K562 (cell line): Measurements from ENCODE around the gene EEF2K. TPM values are rescaled to one million over a fixed set of nuclear protein-coding genes. Genes with fewer than 3 reads are reported as not detected.

Experiments used
- ARNT ChIP-seq, 2 experiments: fragments of 450-650 bp; IDR thresholded peaks; 2 replicates each; pipeline ENCODE4 v1.6.1; 2016; ENCODE audit warnings: mild to moderate bottlenecking in 1 of 2
- BRF1 ChIP-seq: IDR thresholded peaks from 3 replicates; pipeline ENCODE4 v1.6.1; 2011; ENCODE audit warnings: borderline replicate concordance, mild to moderate bottlenecking; ENCODE audit not compliant: insufficient read length; ENCODE audit errors: extremely low read depth
- EGR1 ChIP-seq: fragments of 450-650 bp; conservative IDR thresholded peaks from 2 replicates; pipeline ENCODE4 v1.6.1; 2017; ENCODE audit warnings: mild to moderate bottlenecking
- FOXJ2 ChIP-seq: fragments of 200-800 bp; sonication (Bioruptor generic); IDR thresholded peaks from 2 replicates; pipeline ENCODE4 v1.6.1; 2016; ENCODE audit warnings: missing genetic modification characterization, missing compliant biosample characterization
- GTF2E2 ChIP-seq: fragments of 200-800 bp; sonication (Bioruptor generic); IDR thresholded peaks from 2 replicates; pipeline ENCODE4 v1.6.1; 2016; ENCODE audit warnings: missing genetic modification characterization, missing compliant biosample characterization
- HNRNPH1 ChIP-seq: fragments of 200-400 bp; formaldehyde crosslinking; optimal IDR thresholded peaks from 2 replicates; pipeline ENCODE3; 2017; ENCODE audit warnings: low read depth, mild to moderate bottlenecking, low read length, moderate library complexity
- POLR2A ChIP-seq: fragments of 450-650 bp; conservative IDR thresholded peaks from 2 replicates; pipeline ENCODE4 v1.6.1; 2016
- RBBP5 ChIP-seq: fragments of 200-600 bp; sonication (generic); IDR thresholded peaks from 2 replicates; pipeline ENCODE4 v1.6.1; 2012; ENCODE audit warnings: borderline replicate concordance, mild to moderate bottlenecking, low read length, control low read depth, inconsistent platforms; ENCODE audit not compliant: insufficient read depth, poor library complexity, severe bottlenecking
- ZNF324 ChIP-seq: fragments of 250-450 bp; sonication (Bioruptor Pico); IDR thresholded peaks from 2 replicates; pipeline ENCODE4 v1.4.0; 2020; ENCODE audit warnings: mild to moderate bottlenecking
- ZZZ3 ChIP-seq: fragments of 450-650 bp; IDR thresholded peaks from 2 replicates; pipeline ENCODE4 v1.6.1; 2016; ENCODE audit warnings: antibody characterized with exemption, mild to moderate bottlenecking, moderate library complexity
- polyA plus RNA-seq, 8 experiments: library from polyadenylated mRNA; depleted of rRNA in 4 of 8; stranded (reverse) in 5 of 8; unstranded in 3 of 8; fragments of >200 nt; fragmentation: Nextera tagmentation in 2 of 8; fragmentation: Illumina TruSeq in 1 of 8; extraction: Ambion mirVana in 2 of 8; extraction: Trizol in 1 of 8; gene quantifications; 2 replicates each; pipeline versions ENCODE4 v1.2.1 to v1.2.3, GENCODE V29; 2011 to 2014; ENCODE audit warnings: inconsistent platforms in 1 of 8, missing spikeins in 1 of 8
- total RNA-seq, 7 experiments: library from RNA; depleted of rRNA in 6 of 7; stranded (reverse); fragments of >200 nt in 6 of 7; fragmentation: Illumina TruSeq in 2 of 7; extraction: Trizol in 2 of 7; gene quantifications; 2 replicates each; pipeline versions ENCODE4 v1.2.1 to v1.2.3, GENCODE V29; 2011 to 2021; ENCODE audit warnings: low replicate concordance in 1 of 7
- TF ChIP-seq, protein P1 (sequence below): fragments of 250-450 bp; sonication (Bioruptor Pico); IDR thresholded peaks from 2 replicates; pipeline ENCODE4 v1.8.0; 2022; ENCODE audit warnings: moderate library complexity, mild to moderate bottlenecking, inconsistent platforms
- TF ChIP-seq, protein P2 (sequence below), 2 experiments: fragments of 450-650 bp; IDR thresholded peaks; 2 replicates each; pipeline ENCODE4 v1.6.1; 2018; ENCODE audit warnings: mild to moderate bottlenecking in 2 of 2, low read depth in 1 of 2; ENCODE audit not compliant: partially characterized antibody in 2 of 2
- TF ChIP-seq, protein P3 (sequence below): fragments of 250-450 bp; sonication (Bioruptor Pico); IDR thresholded peaks from 2 replicates; pipeline ENCODE4 v1.5.0; 2020; ENCODE audit warnings: mild to moderate bottlenecking

The EEF2K gene
- total and polyA plus RNA-seq, 9 of the 15 experiments (the other 6 are each of a cell fraction or from before 2014, with no cell fraction given), result 3.0 to 35.2 (median 12.2) TPM

DNA sequence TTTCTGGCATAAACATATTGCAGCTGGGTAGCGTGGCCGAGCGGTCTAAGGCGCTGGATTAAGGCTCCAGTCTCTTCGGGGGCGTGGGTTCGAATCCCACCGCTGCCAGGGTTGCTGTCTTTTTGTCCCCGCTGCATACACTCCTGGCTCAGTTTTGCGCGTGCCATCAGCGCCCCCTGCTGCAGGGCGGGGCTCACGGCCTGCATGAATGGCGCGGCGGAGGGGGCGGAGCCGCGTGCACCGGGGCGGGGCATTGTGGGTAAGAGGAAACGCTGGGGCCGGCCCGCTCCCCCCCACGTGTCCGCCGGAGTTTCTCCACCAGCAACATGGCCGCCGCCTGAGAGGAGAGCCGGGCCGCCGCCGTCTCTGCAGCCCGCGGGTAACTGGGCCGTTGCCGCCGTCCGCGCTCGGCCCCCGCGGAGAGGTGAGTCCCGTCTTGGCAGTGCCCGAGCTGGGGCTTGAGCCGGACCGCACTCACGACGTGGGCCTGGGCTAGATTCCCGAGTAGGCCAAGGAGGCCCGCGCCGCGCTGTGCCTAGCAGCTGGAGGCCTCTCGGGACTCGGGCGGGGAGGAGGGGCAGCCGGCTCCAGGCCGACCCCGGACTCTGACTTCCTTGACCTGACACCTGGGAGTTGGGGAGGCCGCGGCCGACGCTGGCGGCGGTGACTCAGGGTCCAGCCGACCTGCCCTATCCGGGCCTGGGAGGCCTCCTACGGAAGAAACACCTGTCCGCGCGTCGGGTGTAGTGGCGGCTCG is 91.2 kb downstream of the EEF2K start, which contains the start of gene POLR3E (continued):
- TF ChIP-seq, protein P1, sequence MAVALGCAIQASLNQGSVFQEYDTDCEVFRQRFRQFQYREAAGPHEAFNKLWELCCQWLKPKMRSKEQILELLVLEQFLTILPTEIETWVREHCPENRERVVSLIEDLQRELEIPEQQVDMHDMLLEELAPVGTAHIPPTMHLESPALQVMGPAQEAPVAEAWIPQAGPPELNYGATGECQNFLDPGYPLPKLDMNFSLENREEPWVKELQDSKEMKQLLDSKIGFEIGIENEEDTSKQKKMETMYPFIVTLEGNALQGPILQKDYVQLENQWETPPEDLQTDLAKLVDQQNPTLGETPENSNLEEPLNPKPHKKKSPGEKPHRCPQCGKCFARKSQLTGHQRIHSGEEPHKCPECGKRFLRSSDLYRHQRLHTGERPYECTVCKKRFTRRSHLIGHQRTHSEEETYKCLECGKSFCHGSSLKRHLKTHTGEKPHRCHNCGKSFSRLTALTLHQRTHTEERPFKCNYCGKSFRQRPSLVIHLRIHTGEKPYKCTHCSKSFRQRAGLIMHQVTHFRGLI, result no peak
- no peak for TF ChIP-seq BRF1
- TF ChIP-seq HNRNPH1, result no peak
- no peak for TF ChIP-seq ZNF324 (CRISPR knock-in tag)
- peak; percentile 85 for TF ChIP-seq RBBP5
- TF ChIP-seq, protein P2, sequence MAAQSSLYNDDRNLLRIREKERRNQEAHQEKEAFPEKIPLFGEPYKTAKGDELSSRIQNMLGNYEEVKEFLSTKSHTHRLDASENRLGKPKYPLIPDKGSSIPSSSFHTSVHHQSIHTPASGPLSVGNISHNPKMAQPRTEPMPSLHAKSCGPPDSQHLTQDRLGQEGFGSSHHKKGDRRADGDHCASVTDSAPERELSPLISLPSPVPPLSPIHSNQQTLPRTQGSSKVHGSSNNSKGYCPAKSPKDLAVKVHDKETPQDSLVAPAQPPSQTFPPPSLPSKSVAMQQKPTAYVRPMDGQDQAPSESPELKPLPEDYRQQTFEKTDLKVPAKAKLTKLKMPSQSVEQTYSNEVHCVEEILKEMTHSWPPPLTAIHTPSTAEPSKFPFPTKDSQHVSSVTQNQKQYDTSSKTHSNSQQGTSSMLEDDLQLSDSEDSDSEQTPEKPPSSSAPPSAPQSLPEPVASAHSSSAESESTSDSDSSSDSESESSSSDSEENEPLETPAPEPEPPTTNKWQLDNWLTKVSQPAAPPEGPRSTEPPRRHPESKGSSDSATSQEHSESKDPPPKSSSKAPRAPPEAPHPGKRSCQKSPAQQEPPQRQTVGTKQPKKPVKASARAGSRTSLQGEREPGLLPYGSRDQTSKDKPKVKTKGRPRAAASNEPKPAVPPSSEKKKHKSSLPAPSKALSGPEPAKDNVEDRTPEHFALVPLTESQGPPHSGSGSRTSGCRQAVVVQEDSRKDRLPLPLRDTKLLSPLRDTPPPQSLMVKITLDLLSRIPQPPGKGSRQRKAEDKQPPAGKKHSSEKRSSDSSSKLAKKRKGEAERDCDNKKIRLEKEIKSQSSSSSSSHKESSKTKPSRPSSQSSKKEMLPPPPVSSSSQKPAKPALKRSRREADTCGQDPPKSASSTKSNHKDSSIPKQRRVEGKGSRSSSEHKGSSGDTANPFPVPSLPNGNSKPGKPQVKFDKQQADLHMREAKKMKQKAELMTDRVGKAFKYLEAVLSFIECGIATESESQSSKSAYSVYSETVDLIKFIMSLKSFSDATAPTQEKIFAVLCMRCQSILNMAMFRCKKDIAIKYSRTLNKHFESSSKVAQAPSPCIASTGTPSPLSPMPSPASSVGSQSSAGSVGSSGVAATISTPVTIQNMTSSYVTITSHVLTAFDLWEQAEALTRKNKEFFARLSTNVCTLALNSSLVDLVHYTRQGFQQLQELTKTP (IDR thresholded peaks at IDR 0.05; ENCODE audit: low read depth in 1 of 2, partially characterized antibody in 2 of 2), result no peak
- TF ChIP-seq EGR1, result peak; percentile 81
- TF ChIP-seq FOXJ2 (tag), result peak; percentile 86
- TF ChIP-seq ARNT (IDR thresholded peaks at IDR 0.05), result peak; percentile 66 to 78; a peak in 2 of 4 replicates
- TF ChIP-seq ZZZ3, result no peak
- TF ChIP-seq GTF2E2 (tag), result peak; percentile 92
- peak; percentile 83 for TF ChIP-seq POLR2A
- TF ChIP-seq, protein P3, sequence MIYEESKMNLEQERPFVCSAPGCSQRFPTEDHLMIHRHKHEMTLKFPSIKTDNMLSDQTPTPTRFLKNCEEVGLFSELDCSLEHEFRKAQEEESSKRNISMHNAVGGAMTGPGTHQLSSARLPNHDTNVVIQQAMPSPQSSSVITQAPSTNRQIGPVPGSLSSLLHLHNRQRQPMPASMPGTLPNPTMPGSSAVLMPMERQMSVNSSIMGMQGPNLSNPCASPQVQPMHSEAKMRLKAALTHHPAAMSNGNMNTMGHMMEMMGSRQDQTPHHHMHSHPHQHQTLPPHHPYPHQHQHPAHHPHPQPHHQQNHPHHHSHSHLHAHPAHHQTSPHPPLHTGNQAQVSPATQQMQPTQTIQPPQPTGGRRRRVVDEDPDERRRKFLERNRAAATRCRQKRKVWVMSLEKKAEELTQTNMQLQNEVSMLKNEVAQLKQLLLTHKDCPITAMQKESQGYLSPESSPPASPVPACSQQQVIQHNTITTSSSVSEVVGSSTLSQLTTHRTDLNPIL (CRISPR knock-in tag), result no peak
